IMR-90 (cell line): ENCODE results near the gene DUSP3. TPM values are rescaled to one million over a fixed set of nuclear protein-coding genes. Genes with fewer than 3 reads are reported as not detected.

ENCODE experiments used
- ATAC-seq: fragments of 200-7000 bp; cut with Tn5 transposase; 2 replicates; pipeline ENCODE4 v1.9.1; 2020; ENCODE audit warnings: low read depth, mild to moderate bottlenecking, moderate library complexity
- BruUV-seq: library from RNA; stranded (reverse); fragments of 400-500 nt; replicated peaks from 2 replicates; lab custom pipeline; 2021; lab: Mats Ljungman, UMichigan
- CTCF ChIA-PET: fragments of 300-600 bp; formaldehyde crosslinking; extraction: SDS; loops from one replicate; lab custom pipeline; 2021; ENCODE audit warnings: antibody characterized with exemption; lab: Yijun Ruan, JAX
- POLR2A ChIA-PET: fragments of 300-600 bp; sonication (Branson Sonifier 250); formaldehyde crosslinking; loops from one replicate; lab custom pipeline; 2022; ENCODE audit warnings: antibody characterized with exemption; ENCODE audit not compliant: unreplicated experiment; lab: Charles Lee
- DNase-seq: peaks from one replicate; pipeline ENCODE4 v3.0.0; 2013
- H2AFZ ChIP-seq: replicated peaks from 2 replicates; pipeline ENCODE3; 2013; ENCODE audit warnings: low read length, mild to moderate bottlenecking; ENCODE audit not compliant: poor library complexity
- H2AK5ac ChIP-seq: 2 replicates; pipeline ENCODE4 v1.6.1; 2013; ENCODE audit warnings: low read depth, low read length, inconsistent platforms
- H2AK9ac ChIP-seq: replicated peaks from 2 replicates; pipeline ENCODE3; 2013; ENCODE audit warnings: mild to moderate bottlenecking, low read depth, low read length, moderate library complexity; ENCODE audit not compliant: poor library complexity
- H2BK120ac ChIP-seq: 2 replicates; pipeline ENCODE4 v1.6.1; 2013; ENCODE audit warnings: low read depth, low read length, inconsistent platforms
- H2BK15ac ChIP-seq: 3 replicates; pipeline ENCODE4 v1.6.1; 2013; ENCODE audit warnings: low read depth, low read length, inconsistent platforms
- H2BK20ac ChIP-seq: 2 replicates; pipeline ENCODE4 v1.6.1; 2013; ENCODE audit warnings: low read depth, mild to moderate bottlenecking, inconsistent platforms, low read length, moderate library complexity
- H2BK5ac ChIP-seq: 2 replicates; pipeline ENCODE4 v1.6.1; 2013; ENCODE audit warnings: mild to moderate bottlenecking, low read depth, low read length, inconsistent platforms; ENCODE audit not compliant: poor library complexity, severe bottlenecking
- H3K14ac ChIP-seq: replicated peaks from 2 replicates; pipeline ENCODE4 v1.6.1; 2013; ENCODE audit warnings: low read depth, low read length, inconsistent platforms
- H3K18ac ChIP-seq: 2 replicates; pipeline ENCODE4 v1.6.1; 2013; ENCODE audit warnings: low read depth, low read length, control low read depth
- H3K23ac ChIP-seq: 2 replicates; pipeline ENCODE4 v1.6.1; 2013; ENCODE audit warnings: low read depth, low read length, inconsistent platforms
- H3K27ac ChIP-seq: 2 replicates; pipeline ENCODE4 v1.5.1; 2013; ENCODE audit warnings: mild to moderate bottlenecking, control low read depth, low read length; ENCODE audit not compliant: insufficient read depth
- H3K27me3 ChIP-seq: 2 replicates; pipeline ENCODE4 v1.6.1; 2013; ENCODE audit warnings: low read length; ENCODE audit not compliant: control insufficient read depth, insufficient read depth
- H3K36me3 ChIP-seq: 2 replicates; pipeline ENCODE4 v1.6.1; 2013; ENCODE audit warnings: low read length, mixed read lengths; ENCODE audit not compliant: control insufficient read depth, insufficient read depth
- H3K4ac ChIP-seq: 2 replicates; pipeline ENCODE4 v1.6.1; 2013; ENCODE audit warnings: low read depth, low read length, inconsistent platforms
- H3K4me1 ChIP-seq: 2 replicates; pipeline ENCODE4 v1.6.1; 2013; ENCODE audit warnings: low read length, mixed read lengths; ENCODE audit not compliant: control insufficient read depth, insufficient read depth
- H3K4me2 ChIP-seq: 2 replicates; pipeline ENCODE4 v1.6.1; 2013; ENCODE audit warnings: low read depth, mild to moderate bottlenecking, control low read depth, low read length, moderate library complexity
- H3K4me3 ChIP-seq: 2 replicates; pipeline ENCODE4 v1.5.1; 2013; ENCODE audit warnings: low read depth, mild to moderate bottlenecking, control low read depth, low read length, moderate library complexity; ENCODE audit not compliant: insufficient read depth
- H3K56ac ChIP-seq: 2 replicates; pipeline ENCODE4 v1.6.1; 2013; ENCODE audit warnings: low read length, inconsistent platforms; ENCODE audit not compliant: insufficient read depth; ENCODE audit errors: extremely low read depth
- H3K79me1 ChIP-seq, 2 experiments: 2 replicates each; pipeline ENCODE4 v1.6.1; 2013; ENCODE audit warnings: low read length in 2 of 2, inconsistent platforms in 1 of 2, low read depth in 1 of 2
- H3K9ac ChIP-seq: 2 replicates; pipeline ENCODE4 v1.6.1; 2013; ENCODE audit warnings: low read depth, low read length, control low read depth
- H3K9me1 ChIP-seq: 2 replicates; pipeline ENCODE4 v1.6.1; 2013; ENCODE audit warnings: low read length, inconsistent platforms; ENCODE audit not compliant: insufficient read depth
- H3K9me3 ChIP-seq: 2 replicates; pipeline ENCODE4 v1.6.1; 2013; ENCODE audit warnings: low read length; ENCODE audit not compliant: control insufficient read depth, insufficient read depth
- H4K20me1 ChIP-seq: 2 replicates; pipeline ENCODE4 v1.6.1; 2013; ENCODE audit warnings: low read length, inconsistent platforms; ENCODE audit not compliant: insufficient read depth
- H4K5ac ChIP-seq: 2 replicates; pipeline ENCODE4 v1.6.1; 2013; ENCODE audit warnings: mild to moderate bottlenecking, low read depth, low read length, control low read depth
- H4K8ac ChIP-seq, 2 experiments: 2 replicates each; pipeline ENCODE4 v1.6.1; 2013; ENCODE audit warnings: low read depth in 2 of 2, low read length in 2 of 2, control low read depth in 1 of 2, inconsistent platforms in 1 of 2
- H4K91ac ChIP-seq: 2 replicates; pipeline ENCODE4 v1.6.1; 2013; ENCODE audit warnings: low read depth, low read length, inconsistent platforms; ENCODE audit not compliant: insufficient read depth
- BHLHE40 ChIP-seq: fragments of 150-350 bp; IDR thresholded peaks from 2 replicates; pipeline ENCODE4 v1.6.1; 2016; ENCODE audit warnings: mild to moderate bottlenecking, low read depth, low read length
- CEBPB ChIP-seq: IDR thresholded peaks from 2 replicates; pipeline ENCODE4 v1.6.1; 2012; ENCODE audit warnings: low read depth, low read length, improper control_type of control experiment
- CHD1 ChIP-seq: IDR thresholded peaks from 2 replicates; pipeline ENCODE4 v1.6.1; 2012; ENCODE audit warnings: low read depth, low read length, improper control_type of control experiment
- MAZ ChIP-seq: IDR thresholded peaks from 2 replicates; pipeline ENCODE4 v1.6.1; 2012; ENCODE audit warnings: low read depth, mild to moderate bottlenecking, low read length, improper control_type of control experiment, moderate library complexity, borderline replicate concordance
- NFE2L2 ChIP-seq: fragments of 150-350 bp; IDR thresholded peaks from 2 replicates; pipeline ENCODE4 v1.6.1; 2016; ENCODE audit warnings: low read depth, mild to moderate bottlenecking, low read length
- RAD21 ChIP-seq: IDR thresholded peaks from 2 replicates; pipeline ENCODE4 v1.6.1; 2012; ENCODE audit warnings: low read length, improper control_type of control experiment
- RCOR1 ChIP-seq: IDR thresholded peaks from 2 replicates; pipeline ENCODE4 v1.6.1; 2012; ENCODE audit warnings: mild to moderate bottlenecking, low read length, improper control_type of control experiment; ENCODE audit not compliant: insufficient replicate concordance
- RFX5 ChIP-seq: IDR thresholded peaks from 2 replicates; pipeline ENCODE4 v1.8.0; 2012; ENCODE audit warnings: low read depth, mild to moderate bottlenecking, low read length, moderate library complexity
- SMC3 ChIP-seq: fragments of 150-350 bp; IDR thresholded peaks from 2 replicates; pipeline ENCODE4 v1.6.1; 2016; ENCODE audit warnings: low read depth, mild to moderate bottlenecking, antibody characterized with exemption, low read length, moderate library complexity
- WGBS, 2 experiments: methylation state at CpG; one replicate each; pipeline versions ENCODE4 v1.1.5 to v1.1.7; 2013; ENCODE audit warnings: missing lambda C conversion rate in 2 of 2; ENCODE audit not compliant: insufficient read length in 1 of 2; ENCODE audit errors: extremely low coverage in 2 of 2; 5-methylcytosine and 5-hydroxymethylcytosine counted together
- dilution Hi-C: fragments of 300-500 bp; cut with HindIII; formaldehyde crosslinking; loops from one replicate; pipeline ENCODE4 v1.14.3; 2018; ENCODE audit warnings: low sequenced_read_pairs; ENCODE audit not compliant: unreplicated experiment
- in situ Hi-C: fragments of 300-500 bp; cut with MboI; formaldehyde crosslinking; loops from 3 replicates; pipeline ENCODE4 v1.14.3; 2019; ENCODE audit warnings: low sequenced_read_pairs, inconsistent platforms, mixed read lengths
- intact Hi-C: fragments of 100-400 bp; cut with micrococcal nuclease; formaldehyde crosslinking; loops from 2 replicates; pipeline ENCODE4 v1.10.0; 2022
- polyA plus RNA-seq, 3 experiments: library from polyadenylated mRNA; depleted of rRNA; stranded (reverse); fragments of >200 nt; gene quantifications; 2 replicates each; pipeline ENCODE4 v1.2.3, GENCODE V29; 2012; ENCODE audit warnings: low replicate concordance in 1 of 3
- total RNA-seq: library from RNA; depleted of rRNA; stranded (reverse); fragments of >200 nt; gene quantifications from 2 replicates; pipeline ENCODE4 v1.2.3, GENCODE V29; 2012
- TF ChIP-seq, protein P1 (sequence below): fragments of 150-350 bp; IDR thresholded peaks from 2 replicates; pipeline ENCODE4 v1.6.1; 2017; ENCODE audit warnings: mild to moderate bottlenecking, antibody characterized with exemption, low read length, low read depth
- TF ChIP-seq, protein P2 (sequence below): fragments of 150-350 bp; IDR thresholded peaks from 2 replicates; pipeline ENCODE4 v1.6.1; 2016; ENCODE audit warnings: low read depth, mild to moderate bottlenecking, low read length, moderate library complexity, borderline replicate concordance
- TF ChIP-seq, protein P3 (sequence below): conservative IDR thresholded peaks from 2 replicates; pipeline ENCODE4 v1.5.1; 2012; ENCODE audit warnings: mild to moderate bottlenecking, low read depth, low read length, improper control_type of control experiment

The DUSP3 gene
- total and polyA plus RNA-seq, 2 of the 4 experiments (the other 2 are of a cell fraction): 33.3 to 40.9 TPM

DNA sequence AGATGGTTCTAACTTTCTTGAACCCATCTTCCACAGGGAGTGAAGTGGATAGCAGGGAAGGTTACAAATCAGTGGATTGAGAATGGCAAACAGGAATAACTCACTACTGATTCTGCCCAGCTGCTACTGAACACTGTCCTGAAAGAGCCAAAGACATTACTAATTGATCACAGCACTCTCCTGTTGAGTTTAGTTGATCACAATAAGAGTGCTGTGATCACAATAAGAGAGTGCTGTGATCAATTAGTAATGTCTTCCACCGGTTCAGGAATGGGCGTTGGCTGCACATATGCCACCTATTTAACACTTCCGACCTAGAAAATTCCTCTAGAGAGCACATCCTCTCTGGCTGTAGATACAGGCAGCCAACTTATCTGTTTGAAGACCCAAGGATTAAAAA, 12.8 kb upstream of the DUSP3 start:
- Histone ChIP-seq H3K27me3 (no peaks in the 10 kb centered on the region), H3K4me2 (no peak overlapping the region), H3K9ac (no peak overlapping the region), H3K27ac (no peak overlapping the region), H4K91ac (no peak overlapping the region), H3K79me1 (no peaks in the 10 kb centered on the region), H2BK15ac (no peak overlapping the region), H3K4me3 (no peak overlapping the region), H3K14ac (no peak overlapping the region), H2BK20ac (no peak overlapping the region), H3K23ac (no peak overlapping the region), H2AFZ (no peak overlapping the region), H2BK120ac (no peak overlapping the region), H3K4me1 (no peaks in the 10 kb centered on the region), H2BK5ac (no peak overlapping the region), H3K18ac (no peak overlapping the region), H2AK9ac (no peak overlapping the region), H3K9me1 (no peaks in the 10 kb centered on the region), H2AK5ac (no peak overlapping the region), H4K8ac (0 out of 4 replicates have a peak overlapping the region, but pooled peaks of 1 of the 2 experiments have one; percentile 22), H4K5ac (no peak overlapping the region), H3K4ac (no peak overlapping the region), H3K9me3 (no peaks in the 10 kb centered on the region), H3K56ac (no peak overlapping the region), H3K36me3 (no peaks in the 10 kb centered on the region), H4K20me1 (no peaks in the 10 kb centered on the region)
- in situ Hi-C loops (no loop called here), intact Hi-C loops (no loop called here), dilution Hi-C loops (no loop called here)
- ChIA-PET POLR2A (no interaction called here), CTCF (interaction anchor here (0.5 kb wide), 1 partner anchor 278 kb away, joined by 7 read pairs; no protein-coding TSS in a partner anchor)
- no TSS peak for BruUV-seq
- peak; percentile 49 for DNase-seq
- TF ChIP-seq RAD21 (no peak), BHLHE40 (no peak), SMC3 (no peak), NFE2L2 (no peak), CEBPB (no peak), RCOR1 (no peak), RFX5 (no peak), CHD1 (no peak), MAZ (no peak)
- TF ChIP-seq, protein P1, sequence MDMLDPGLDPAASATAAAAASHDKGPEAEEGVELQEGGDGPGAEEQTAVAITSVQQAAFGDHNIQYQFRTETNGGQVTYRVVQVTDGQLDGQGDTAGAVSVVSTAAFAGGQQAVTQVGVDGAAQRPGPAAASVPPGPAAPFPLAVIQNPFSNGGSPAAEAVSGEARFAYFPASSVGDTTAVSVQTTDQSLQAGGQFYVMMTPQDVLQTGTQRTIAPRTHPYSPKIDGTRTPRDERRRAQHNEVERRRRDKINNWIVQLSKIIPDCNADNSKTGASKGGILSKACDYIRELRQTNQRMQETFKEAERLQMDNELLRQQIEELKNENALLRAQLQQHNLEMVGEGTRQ: no peak
- TF ChIP-seq, protein P2, sequence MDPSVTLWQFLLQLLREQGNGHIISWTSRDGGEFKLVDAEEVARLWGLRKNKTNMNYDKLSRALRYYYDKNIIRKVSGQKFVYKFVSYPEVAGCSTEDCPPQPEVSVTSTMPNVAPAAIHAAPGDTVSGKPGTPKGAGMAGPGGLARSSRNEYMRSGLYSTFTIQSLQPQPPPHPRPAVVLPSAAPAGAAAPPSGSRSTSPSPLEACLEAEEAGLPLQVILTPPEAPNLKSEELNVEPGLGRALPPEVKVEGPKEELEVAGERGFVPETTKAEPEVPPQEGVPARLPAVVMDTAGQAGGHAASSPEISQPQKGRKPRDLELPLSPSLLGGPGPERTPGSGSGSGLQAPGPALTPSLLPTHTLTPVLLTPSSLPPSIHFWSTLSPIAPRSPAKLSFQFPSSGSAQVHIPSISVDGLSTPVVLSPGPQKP: no peak
- TF ChIP-seq, protein P3, sequence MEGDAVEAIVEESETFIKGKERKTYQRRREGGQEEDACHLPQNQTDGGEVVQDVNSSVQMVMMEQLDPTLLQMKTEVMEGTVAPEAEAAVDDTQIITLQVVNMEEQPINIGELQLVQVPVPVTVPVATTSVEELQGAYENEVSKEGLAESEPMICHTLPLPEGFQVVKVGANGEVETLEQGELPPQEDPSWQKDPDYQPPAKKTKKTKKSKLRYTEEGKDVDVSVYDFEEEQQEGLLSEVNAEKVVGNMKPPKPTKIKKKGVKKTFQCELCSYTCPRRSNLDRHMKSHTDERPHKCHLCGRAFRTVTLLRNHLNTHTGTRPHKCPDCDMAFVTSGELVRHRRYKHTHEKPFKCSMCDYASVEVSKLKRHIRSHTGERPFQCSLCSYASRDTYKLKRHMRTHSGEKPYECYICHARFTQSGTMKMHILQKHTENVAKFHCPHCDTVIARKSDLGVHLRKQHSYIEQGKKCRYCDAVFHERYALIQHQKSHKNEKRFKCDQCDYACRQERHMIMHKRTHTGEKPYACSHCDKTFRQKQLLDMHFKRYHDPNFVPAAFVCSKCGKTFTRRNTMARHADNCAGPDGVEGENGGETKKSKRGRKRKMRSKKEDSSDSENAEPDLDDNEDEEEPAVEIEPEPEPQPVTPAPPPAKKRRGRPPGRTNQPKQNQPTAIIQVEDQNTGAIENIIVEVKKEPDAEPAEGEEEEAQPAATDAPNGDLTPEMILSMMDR: no peak
- WGBS, 2 experiments: no CpG with 5 or more reads among the region's 3 CpGs
- ATAC-seq: peak; percentile 64
